ENCODE results near the gene GPR132.

GRCh38 chr14:105078294-105078693 is 13.1 kb upstream of the GPR132 start:
- TF ChIP-seq, protein P1, sequence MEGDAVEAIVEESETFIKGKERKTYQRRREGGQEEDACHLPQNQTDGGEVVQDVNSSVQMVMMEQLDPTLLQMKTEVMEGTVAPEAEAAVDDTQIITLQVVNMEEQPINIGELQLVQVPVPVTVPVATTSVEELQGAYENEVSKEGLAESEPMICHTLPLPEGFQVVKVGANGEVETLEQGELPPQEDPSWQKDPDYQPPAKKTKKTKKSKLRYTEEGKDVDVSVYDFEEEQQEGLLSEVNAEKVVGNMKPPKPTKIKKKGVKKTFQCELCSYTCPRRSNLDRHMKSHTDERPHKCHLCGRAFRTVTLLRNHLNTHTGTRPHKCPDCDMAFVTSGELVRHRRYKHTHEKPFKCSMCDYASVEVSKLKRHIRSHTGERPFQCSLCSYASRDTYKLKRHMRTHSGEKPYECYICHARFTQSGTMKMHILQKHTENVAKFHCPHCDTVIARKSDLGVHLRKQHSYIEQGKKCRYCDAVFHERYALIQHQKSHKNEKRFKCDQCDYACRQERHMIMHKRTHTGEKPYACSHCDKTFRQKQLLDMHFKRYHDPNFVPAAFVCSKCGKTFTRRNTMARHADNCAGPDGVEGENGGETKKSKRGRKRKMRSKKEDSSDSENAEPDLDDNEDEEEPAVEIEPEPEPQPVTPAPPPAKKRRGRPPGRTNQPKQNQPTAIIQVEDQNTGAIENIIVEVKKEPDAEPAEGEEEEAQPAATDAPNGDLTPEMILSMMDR (IDR thresholded peaks at IDR 0.05; ENCODE audit: insufficient read depth, low read length), result no peak
- no peak for TF ChIP-seq GABPA (IDR thresholded peaks at IDR 0.05; ENCODE audit: low read depth)
- TF ChIP-seq POLR2AphosphoS5 (IDR thresholded peaks at IDR 0.05; ENCODE audit: low read depth), result no peak
- TF ChIP-seq SPI1 (IDR thresholded peaks at IDR 0.05; ENCODE audit: borderline replicate concordance, low read depth), result no peak

Data from HL-60 (cell line).